Measurements from ENCODE around the gene KRT1. TPM values are rescaled to one million over a fixed set of nuclear protein-coding genes. Genes with fewer than 3 reads are reported as not detected.

The KRT1 gene
- total and polyA plus RNA-seq, 10 donors: 0.05 to 2.4 (median 0.67) TPM; not detected in 4

- intact Hi-C loops (cut with DNase I; ENCODE audit: low total_unique reads): no loop called here
- H3K4me1 ChIP-seq: no peaks in the 10 kb centered on the region
- no peak for DNase-seq
- peaks cover 0 to 14% (median 0%) of the 10 kb centered on the region in 7 donors for H3K27me3 ChIP-seq (replicated peaks in 1 of 7)
- no peak overlapping the region for H3K4me3 ChIP-seq
- H3K36me3 ChIP-seq: no peaks in the 10 kb centered on the region
- no peak overlapping the region for H3K27ac ChIP-seq
- TF ChIP-seq CTCF (IDR thresholded peaks at IDR 0.05 in 8 of 11, conservative IDR thresholded peaks at IDR 0.05 in 3 of 11) (no peak), POLR2A (IDR thresholded peaks at IDR 0.05) (no peak), POLR2AphosphoS5 (IDR thresholded peaks at IDR 0.05) (no peak)
- no peaks in the 10 kb centered on the region for H3K9me3 ChIP-seq
- WGBS, 5 donors: 88 to 97% (median 92%) methylated on average over 1 of the region's 1 CpG
These were observed 2.5 kb downstream of the KRT1 start for GRCh38 chr12:52677671-52678070.

DNA sequence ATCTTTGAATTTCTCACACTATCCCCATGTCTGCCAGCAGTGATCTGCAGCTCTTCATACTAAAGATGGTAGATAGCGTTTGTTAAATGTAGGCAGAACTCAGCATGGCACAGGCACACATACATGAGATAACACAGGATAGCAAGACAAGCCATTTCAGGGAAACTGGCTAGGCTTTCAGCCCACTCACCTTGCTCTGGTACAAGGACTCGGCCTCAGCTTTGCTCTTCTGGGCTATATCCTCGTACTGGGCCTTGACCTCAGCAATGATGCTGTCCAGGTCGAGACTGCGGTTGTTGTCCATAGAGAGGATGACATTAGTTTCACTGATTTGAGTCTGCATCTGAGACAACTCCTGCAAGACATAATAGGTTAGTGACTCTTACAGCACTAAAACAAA lies 3.1 kb downstream of the KRT1 start:
- Histone ChIP-seq H3K9me3 (no peaks in the 10 kb centered on the region), H3K27ac (no peak overlapping the region), H3K4me1 (no peaks in the 10 kb centered on the region), H3K36me3 (no peaks in the 10 kb centered on the region), H3K4me3 (no peak overlapping the region), H3K27me3 (replicated peaks in 1 of 7) (peaks cover 0 to 14% (median 0%) of the 10 kb centered on the region in 7 donors)
- TF ChIP-seq CTCF (IDR thresholded peaks at IDR 0.05 in 8 of 11, conservative IDR thresholded peaks at IDR 0.05 in 3 of 11) (no peak), POLR2A (IDR thresholded peaks at IDR 0.05) (no peak), POLR2AphosphoS5 (IDR thresholded peaks at IDR 0.05) (no peak)
- no peak for DNase-seq
- 81 to 89% (median 87%) methylated on average over 5 of the region's 5 CpGs for WGBS, 5 donors
- intact Hi-C loops (cut with DNase I; ENCODE audit: low total_unique reads): no loop called here

GRCh38 chr12:52676163-52676562 lies 4.0 kb downstream of the KRT1 start:
- DNase-seq: no peak
- H3K9me3 ChIP-seq: no peaks in the 10 kb centered on the region
- intact Hi-C loops (cut with DNase I; ENCODE audit: low total_unique reads): no loop called here
- H3K36me3 ChIP-seq: no peaks in the 10 kb centered on the region
- no peak overlapping the region for H3K4me3 ChIP-seq
- peaks cover 0 to 14% (median 0%) of the 10 kb centered on the region in 7 donors for H3K27me3 ChIP-seq (replicated peaks in 1 of 7)
- no peak overlapping the region for H3K27ac ChIP-seq
- TF ChIP-seq POLR2A (IDR thresholded peaks at IDR 0.05): no peak
- TF ChIP-seq CTCF (IDR thresholded peaks at IDR 0.05 in 8 of 11, conservative IDR thresholded peaks at IDR 0.05 in 3 of 11): no peak
- TF ChIP-seq POLR2AphosphoS5 (IDR thresholded peaks at IDR 0.05): no peak
- no peaks in the 10 kb centered on the region for H3K4me1 ChIP-seq
- WGBS, 5 donors: 87 to 95% (median 91%) methylated on average over 7 of the region's 7 CpGs

DNA sequence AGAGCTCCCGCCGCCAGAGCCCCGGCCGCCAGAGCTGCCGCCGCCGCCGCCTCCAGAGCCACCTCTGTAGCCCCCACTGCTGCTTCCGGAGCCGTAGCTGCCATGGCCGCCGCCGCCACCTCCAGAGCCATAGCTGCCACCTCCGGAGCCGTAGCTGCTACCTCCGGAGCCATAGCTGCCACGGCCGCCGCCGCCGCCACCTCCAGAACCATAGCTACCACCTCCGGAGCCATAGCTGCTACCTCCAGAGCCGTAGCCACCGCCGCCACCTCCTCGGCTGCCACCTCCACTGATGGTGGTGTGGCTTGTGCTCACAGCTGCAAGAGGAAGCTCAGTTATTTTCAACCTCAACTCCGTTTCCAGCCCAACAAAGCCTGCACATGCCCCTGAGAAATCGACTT lies 4.9 kb downstream of the KRT1 start:
- intact Hi-C loops (cut with DNase I; ENCODE audit: low total_unique reads): no loop called here
- Histone ChIP-seq H3K4me1 (no peaks in the 10 kb centered on the region), H3K27ac (no peak overlapping the region), H3K4me3 (no peak overlapping the region), H3K9me3 (no peaks in the 10 kb centered on the region), H3K36me3 (no peaks in the 10 kb centered on the region), H3K27me3 (replicated peaks in 1 of 7) (peaks cover 0 to 14% (median 0%) of the 10 kb centered on the region in 7 donors)
- no peak for DNase-seq
- WGBS, 5 donors: 93 to 95% (median 94%) methylated on average over 28 of the region's 28 CpGs
- TF ChIP-seq POLR2AphosphoS5 (IDR thresholded peaks at IDR 0.05): no peak
- TF ChIP-seq CTCF (IDR thresholded peaks at IDR 0.05 in 8 of 11, conservative IDR thresholded peaks at IDR 0.05 in 3 of 11): no peak
- no peak for TF ChIP-seq POLR2A (IDR thresholded peaks at IDR 0.05)
